HG02943 (cell line): ENCODE data around the gene CENPU.
A peak's percentile ranks its signal among the peaks of the same experiment; 100 is the strongest.
"Not testable (repeated sequence)": the region's sequence is repeated elsewhere in the genome, so short reads cannot be mapped to it uniquely, and the experiment has no call there.

Source experiments
- ATAC-seq: cut with Tn5 transposase; IDR thresholded peaks from one replicate; pipeline ENCODE4 v1.9.1; 2021; ENCODE audit warnings: mild to moderate bottlenecking, low read depth, moderate library complexity; ENCODE audit not compliant: unreplicated experiment

CENPU gene

DNA sequence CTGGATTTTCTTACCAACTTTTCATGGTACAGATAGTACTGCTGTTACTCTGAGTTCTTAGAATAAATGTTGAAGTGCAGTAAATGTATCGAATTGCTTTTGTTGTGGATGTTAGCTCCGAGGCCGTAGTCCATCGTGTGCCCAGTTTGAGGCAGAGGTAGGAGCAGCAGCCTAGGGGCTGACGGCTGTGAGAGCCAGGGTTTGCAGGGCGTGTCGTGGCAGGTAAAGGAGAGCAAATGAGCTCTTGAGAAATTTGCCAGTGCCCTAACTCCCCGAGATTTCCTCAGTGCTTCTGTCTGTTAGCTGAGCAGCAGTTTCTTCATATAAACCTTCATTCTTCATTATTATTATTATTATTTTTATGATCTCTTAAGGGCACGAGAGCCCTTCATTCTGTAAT, 62.8 kb downstream of the CENPU start:
- ATAC-seq = no peak

GRCh38 chr4:184669251-184669650, 64.6 kb downstream of the CENPU start:
- ATAC-seq = no peak

- ATAC-seq = no peak
Measured at GRCh38 chr4:184668511-184669114, 65.3 kb downstream of the CENPU start.

- no peak for ATAC-seq
Measured at GRCh38 chr4:184668096-184668495, 65.8 kb downstream of the CENPU start.

- no peak for ATAC-seq
Measured at GRCh38 chr4:184666670-184667069, 67.2 kb downstream of the CENPU start.

GRCh38 chr4:184664445-184665210, 69.3 kb downstream of the CENPU start:
- no peak for ATAC-seq

- ATAC-seq = no peak
Measured at GRCh38 chr4:184662236-184662635, 71.7 kb downstream of the CENPU start.

GRCh38 chr4:184660978-184661377, 72.9 kb downstream of the CENPU start:
- ATAC-seq = no peak

- ATAC-seq = not testable (repeated sequence)
Measured at GRCh38 chr4:184657820-184658219, 76.1 kb downstream of the CENPU start.

DNA sequence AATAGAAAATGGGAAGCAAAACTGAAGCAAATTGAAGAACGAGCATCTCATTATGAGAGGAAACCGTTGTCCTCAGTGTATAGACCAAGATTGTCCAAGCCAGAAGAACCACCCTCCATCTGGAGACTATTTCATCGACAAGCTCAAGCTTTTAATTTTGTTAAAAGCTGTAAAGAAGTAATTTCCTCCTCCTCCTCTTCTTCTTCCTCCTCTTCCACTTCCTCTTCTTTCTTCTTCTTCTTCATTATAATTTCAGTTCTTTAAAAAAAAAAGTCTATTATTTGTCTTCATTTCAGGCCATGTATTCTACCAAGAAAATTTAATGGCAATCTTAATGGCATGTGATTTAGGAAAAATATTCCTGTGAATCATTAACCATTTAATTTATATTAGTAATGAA, 76.8 kb downstream of the CENPU start:
- ATAC-seq = no peak

DNA sequence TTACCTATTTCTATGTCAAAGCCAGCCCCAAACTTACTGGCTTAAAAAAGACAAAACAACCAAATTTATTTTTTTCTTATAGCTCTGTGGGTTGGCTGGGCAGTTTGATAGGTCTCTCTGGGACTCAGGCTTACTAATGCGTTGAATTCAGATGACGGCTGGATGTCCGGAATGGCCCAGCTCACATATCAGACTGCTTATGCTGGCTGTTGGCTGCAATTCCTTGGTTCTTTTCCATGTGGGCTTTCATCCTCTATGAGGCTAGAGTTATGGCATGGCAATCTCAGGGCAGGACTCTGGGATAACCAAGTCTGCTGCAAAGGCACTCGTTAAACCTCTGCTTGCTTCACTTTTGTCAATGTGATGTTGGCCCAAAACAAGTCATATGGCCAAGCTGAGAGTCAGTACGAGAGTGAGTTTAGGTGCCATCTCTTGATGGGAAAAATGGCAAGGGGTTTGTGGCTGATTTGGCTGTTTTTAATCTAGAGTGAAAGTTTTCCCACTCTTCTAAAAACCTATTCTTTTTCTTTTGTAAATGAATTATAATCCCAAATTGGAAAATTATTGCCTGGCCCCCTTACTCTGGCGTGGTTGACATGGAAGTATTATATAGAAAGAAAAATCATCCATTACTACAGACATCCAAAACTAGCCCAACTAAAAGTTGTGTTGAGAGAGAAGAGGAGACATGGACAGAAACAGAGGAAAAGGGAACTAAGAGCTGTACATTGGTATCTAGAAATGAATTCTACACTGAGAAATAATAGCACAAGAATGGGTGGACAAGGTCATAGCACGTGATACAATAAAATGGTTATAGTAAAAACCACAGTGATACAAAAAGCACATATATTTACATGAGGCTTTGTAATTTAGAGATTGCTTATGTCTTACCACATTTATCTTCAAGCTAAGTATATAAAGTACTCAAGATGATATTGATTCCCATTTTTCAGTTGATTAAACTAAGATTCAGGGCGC, 77.7 kb downstream of the CENPU start:
- ATAC-seq = no peak

DNA sequence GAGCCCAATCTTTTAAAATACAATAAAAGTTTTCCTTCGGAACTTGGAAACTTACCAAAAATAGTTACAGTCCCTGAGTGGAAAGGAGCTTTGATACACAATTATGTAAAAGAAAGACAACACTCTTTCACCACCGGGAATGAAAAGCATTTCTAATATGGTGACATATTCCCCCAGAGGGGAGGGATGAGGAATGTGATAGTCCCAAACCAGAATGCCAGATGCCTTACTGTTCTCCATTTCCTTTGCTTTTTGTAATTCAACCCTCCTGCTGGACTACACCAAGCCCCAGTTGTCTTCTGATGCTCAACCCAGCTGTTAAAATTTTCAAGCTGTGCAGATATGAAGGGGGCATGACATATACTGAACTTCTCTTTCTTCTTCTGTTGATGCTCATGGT, 80.2 kb downstream of the CENPU start:
- no peak for ATAC-seq

GRCh38 chr4:184652681-184653080, 81.2 kb downstream of the CENPU start:
- not testable (repeated sequence) for ATAC-seq

GRCh38 chr4:184651899-184652298, 82.0 kb downstream of the CENPU start:
- ATAC-seq = no peak

GRCh38 chr4:184649971-184650855, 83.7 kb downstream of the CENPU start:
- peak; percentile 13 for ATAC-seq

- peak; percentile 82 for ATAC-seq
Measured at GRCh38 chr4:184649026-184649970, 84.6 kb downstream of the CENPU start, which contains the start of the genes CASP3 and PRIMPOL. Gene CASP3 (minus strand): TSS chr4:184649447. CDS start chr4:184638453, 10,994 bp downstream. Gene PRIMPOL (plus strand): TSS chr4:184649738. CDS start chr4:184657141, 7,403 bp downstream.

DNA sequence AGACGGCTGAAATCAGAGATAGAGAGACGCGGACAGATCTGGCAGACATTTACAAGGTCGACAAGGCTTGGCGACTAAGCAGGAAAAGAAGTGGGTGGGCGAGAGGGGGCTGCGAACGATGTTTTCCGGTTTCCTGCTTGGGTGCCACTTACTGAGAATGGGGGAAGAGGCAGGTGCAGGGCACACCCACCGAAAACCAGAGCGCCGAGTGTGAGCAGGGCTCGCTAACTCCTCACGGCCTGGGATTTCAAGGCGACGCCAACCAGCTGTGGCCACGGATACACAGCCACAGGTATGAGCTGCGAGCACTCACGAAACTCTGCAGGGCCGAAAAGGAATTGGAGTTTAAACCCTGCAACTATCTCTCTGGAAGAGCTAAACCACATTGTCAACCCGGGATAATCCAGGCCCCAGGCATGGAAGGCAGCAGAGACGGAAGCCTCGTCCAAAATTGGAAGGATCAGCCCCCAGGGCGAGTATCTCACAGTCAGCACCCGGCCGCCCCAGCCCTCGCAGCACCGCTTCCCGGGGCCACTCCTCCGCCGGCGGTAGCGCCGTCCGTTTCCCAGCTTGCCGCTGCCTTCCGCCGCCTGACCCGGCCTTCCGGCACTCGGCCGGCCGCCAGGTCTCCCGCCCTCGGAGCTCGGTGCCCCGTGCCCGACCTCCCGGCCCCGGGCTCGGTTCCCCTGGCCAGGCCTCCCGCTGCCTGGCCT, 85.4 kb downstream of the CENPU start:
- ATAC-seq = peak; percentile 25

- no peak for ATAC-seq
Measured at GRCh38 chr4:184648054-184648312, 85.9 kb downstream of the CENPU start.
